ENCODE results near the gene PSMC2. TPM values are rescaled to one million over a fixed set of nuclear protein-coding genes. Genes with fewer than 3 reads are reported as not detected.
A peak's percentile ranks its signal among the peaks of the same experiment; 100 is the strongest.

Gene PSMC2
- total RNA-seq, 1 donor from 2014 or later, result 128 TPM

GRCh38 chr7:103346396-103346795 lies 1.0 kb upstream of the PSMC2 start:
- no peak overlapping the region for H3K27ac ChIP-seq
- H3K4me3 Mint-ChIP-seq, result peak overlapping the region; percentile 100

GRCh38 chr7:103348452-103348851 lies 1.0 kb downstream of the PSMC2 start:
- H3K4me2 ChIP-seq, result peak overlapping the region; percentile 95
- peaks cover 19% of the 10 kb centered on the region for H3K4me1 ChIP-seq
- no peak overlapping the region for H2AFZ ChIP-seq (replicated peaks)
- peaks cover 25% of the 10 kb centered on the region for H3K4me1 Mint-ChIP-seq
- peaks cover 72% of the 10 kb centered on the region for H3K79me2 ChIP-seq (ENCODE audit: low read depth)
- peaks cover 18% of the 10 kb centered on the region for H4K20me1 ChIP-seq (ENCODE audit: low read depth)
- H3K36me3 ChIP-seq, result no peaks in the 10 kb centered on the region
- no peaks in the 10 kb centered on the region for H3K27me3 Mint-ChIP-seq (ENCODE audit: insufficient read depth, low read depth)
- H3K4me3 ChIP-seq, result peak overlapping the region; percentile 74
- H3K27ac ChIP-seq, result no peak overlapping the region
- peak overlapping the region; percentile 84 for H3K9ac ChIP-seq
- H3K4me3 Mint-ChIP-seq, result peak overlapping the region; percentile 100
- peaks cover 4% of the 10 kb centered on the region for H3F3A ChIP-seq (ENCODE audit: low read depth)
- no peak for TF ChIP-seq EZH2phosphoT487 (IDR thresholded peaks at IDR 0.05)
- TF ChIP-seq EZH2 (IDR thresholded peaks at IDR 0.05), result no peak
- no peak for TF ChIP-seq CTCF (IDR thresholded peaks at IDR 0.05)
- no peak overlapping the region for H3K27ac Mint-ChIP-seq
- H3K36me3 Mint-ChIP-seq, result peaks cover 3% of the 10 kb centered on the region
- no peaks in the 10 kb centered on the region for H3K27me3 ChIP-seq
- DNase-seq (ENCODE audit: low spot score), result no peak
- H3K9me3 Mint-ChIP-seq, result no peaks in the 10 kb centered on the region
- no peaks in the 10 kb centered on the region for H3K9me3 ChIP-seq (ENCODE audit: low read depth)

More at GRCh38 chr7:103346396-103346795, 1.0 kb upstream of the PSMC2 start:
- no peak for DNase-seq (ENCODE audit: low spot score)
- H2AFZ ChIP-seq (replicated peaks), result peak overlapping the region; percentile 88
- H3K4me1 Mint-ChIP-seq, result peaks cover 27% of the 10 kb centered on the region
- TF ChIP-seq EZH2phosphoT487 (IDR thresholded peaks at IDR 0.05) (no peak), EZH2 (IDR thresholded peaks at IDR 0.05) (no peak)
- peaks cover 15% of the 10 kb centered on the region for H4K20me1 ChIP-seq (ENCODE audit: low read depth)
- no peaks in the 10 kb centered on the region for H3K27me3 Mint-ChIP-seq (ENCODE audit: insufficient read depth, low read depth)
- H3K9me3 Mint-ChIP-seq, result no peaks in the 10 kb centered on the region
- peaks cover 4% of the 10 kb centered on the region for H3F3A ChIP-seq (ENCODE audit: low read depth)
- no peak overlapping the region for H3K27ac Mint-ChIP-seq
- H3K36me3 Mint-ChIP-seq, result peaks cover 8% of the 10 kb centered on the region
- H3K9me3 ChIP-seq (ENCODE audit: low read depth), result no peaks in the 10 kb centered on the region
- H3K9ac ChIP-seq, result no peak overlapping the region
- H3K4me1 ChIP-seq, result peaks cover 22% of the 10 kb centered on the region
- H3K36me3 ChIP-seq, result peaks cover 6% of the 10 kb centered on the region
- no peak overlapping the region for H3K4me3 ChIP-seq
- peaks cover 72% of the 10 kb centered on the region for H3K79me2 ChIP-seq (ENCODE audit: low read depth)
- no peak overlapping the region for H3K4me2 ChIP-seq
- no peaks in the 10 kb centered on the region for H3K27me3 ChIP-seq

GRCh38 chr7:103348959-103349358 lies 1.5 kb downstream of the PSMC2 start:
- Mint-ChIP-seq H3K27ac (no peak overlapping the region), H3K9me3 (no peaks in the 10 kb centered on the region), H3K4me1 (peaks cover 25% of the 10 kb centered on the region), H3K36me3 (peaks cover 3% of the 10 kb centered on the region), H3K27me3 (ENCODE audit: insufficient read depth, low read depth) (no peaks in the 10 kb centered on the region), H3K4me3 (peak overlapping the region; percentile 100)
- Histone ChIP-seq H3F3A (ENCODE audit: low read depth) (peaks cover 4% of the 10 kb centered on the region), H3K27ac (no peak overlapping the region), H3K4me1 (peaks cover 14% of the 10 kb centered on the region), H4K20me1 (ENCODE audit: low read depth) (peaks cover 21% of the 10 kb centered on the region), H3K27me3 (no peaks in the 10 kb centered on the region), H3K36me3 (no peaks in the 10 kb centered on the region), H3K9me3 (ENCODE audit: low read depth) (no peaks in the 10 kb centered on the region), H3K79me2 (ENCODE audit: low read depth) (peaks cover 72% of the 10 kb centered on the region), H3K4me2 (peak overlapping the region; percentile 95), H2AFZ (replicated peaks) (no peak overlapping the region), H3K4me3 (peak overlapping the region; percentile 74), H3K9ac (peak overlapping the region; percentile 84)
- no peak for DNase-seq (ENCODE audit: low spot score)
- TF ChIP-seq CTCF (IDR thresholded peaks at IDR 0.05) (no peak), EZH2phosphoT487 (IDR thresholded peaks at IDR 0.05) (no peak), EZH2 (IDR thresholded peaks at IDR 0.05) (no peak)

GRCh38 chr7:103349805-103350204 lies 2.4 kb downstream of the PSMC2 start:
- Histone ChIP-seq H3F3A (ENCODE audit: low read depth) (peaks cover 4% of the 10 kb centered on the region), H3K4me1 (peaks cover 14% of the 10 kb centered on the region), H3K4me3 (no peak overlapping the region), H3K27me3 (no peaks in the 10 kb centered on the region), H3K79me2 (ENCODE audit: low read depth) (peaks cover 75% of the 10 kb centered on the region), H4K20me1 (ENCODE audit: low read depth) (peaks cover 21% of the 10 kb centered on the region), H2AFZ (replicated peaks) (no peak overlapping the region), H3K27ac (no peak overlapping the region), H3K36me3 (no peaks in the 10 kb centered on the region), H3K9ac (no peak overlapping the region), H3K4me2 (no peak overlapping the region), H3K9me3 (ENCODE audit: low read depth) (no peaks in the 10 kb centered on the region)
- H3K27me3 Mint-ChIP-seq (ENCODE audit: insufficient read depth, low read depth), result no peaks in the 10 kb centered on the region
- H3K36me3 Mint-ChIP-seq, result peaks cover 3% of the 10 kb centered on the region
- TF ChIP-seq CTCF (IDR thresholded peaks at IDR 0.05), result no peak
- no peak for TF ChIP-seq EZH2phosphoT487 (IDR thresholded peaks at IDR 0.05)
- TF ChIP-seq EZH2 (IDR thresholded peaks at IDR 0.05), result no peak
- DNase-seq (ENCODE audit: low spot score), result no peak
- peaks cover 23% of the 10 kb centered on the region for H3K4me1 Mint-ChIP-seq
- H3K27ac Mint-ChIP-seq, result no peak overlapping the region
- H3K9me3 Mint-ChIP-seq, result no peaks in the 10 kb centered on the region
- H3K4me3 Mint-ChIP-seq, result peak overlapping the region; percentile 71

All from neural progenitor cell (in vitro differentiated cells).